HG03378 (cell line): ENCODE measurements around the gene KCNIP1.
"Not testable (repeated sequence)": the region's sequence is repeated elsewhere in the genome, so short reads cannot be mapped to it uniquely, and the experiment has no call there.

Source experiments
- ATAC-seq: cut with Tn5 transposase; IDR thresholded peaks from one replicate; pipeline ENCODE4 v1.9.1; 2021; ENCODE audit warnings: mild to moderate bottlenecking, moderate library complexity; ENCODE audit not compliant: unreplicated experiment

The KCNIP1 gene

GRCh38 chr5:170534941-170535340 is 31.1 kb downstream of the KCNIP1 start:
- ATAC-seq, result no peak

- no peak for ATAC-seq
Observed at GRCh38 chr5:170536525-170536924, 32.7 kb downstream of the KCNIP1 start.

GRCh38 chr5:170537451-170538095 is 33.8 kb downstream of the KCNIP1 start:
- ATAC-seq, result no peak

GRCh38 chr5:170538096-170538465 is 34.3 kb downstream of the KCNIP1 start:
- ATAC-seq, result no peak

- ATAC-seq, result no peak
Observed at GRCh38 chr5:170538696-170539586, 35.1 kb downstream of the KCNIP1 start.

GRCh38 chr5:170540271-170540670 is 36.5 kb downstream of the KCNIP1 start:
- ATAC-seq, result no peak

GRCh38 chr5:170541146-170541769 is 37.4 kb downstream of the KCNIP1 start:
- no peak for ATAC-seq

- ATAC-seq, result no peak
Observed at GRCh38 chr5:170542691-170543293, 39.0 kb downstream of the KCNIP1 start.

GRCh38 chr5:170545313-170545712 is 41.5 kb downstream of the KCNIP1 start:
- no peak for ATAC-seq

GRCh38 chr5:170545811-170546210 is 42.0 kb downstream of the KCNIP1 start:
- no peak for ATAC-seq

GRCh38 chr5:170546282-170546681 is 42.5 kb downstream of the KCNIP1 start:
- no peak for ATAC-seq

GRCh38 chr5:170550382-170550781 is 46.6 kb downstream of the KCNIP1 start:
- ATAC-seq, result not testable (repeated sequence)

GRCh38 chr5:170551076-170551475 is 47.3 kb downstream of the KCNIP1 start:
- no peak for ATAC-seq

GRCh38 chr5:170551622-170552021 is 47.8 kb downstream of the KCNIP1 start:
- ATAC-seq, result no peak

GRCh38 chr5:170552621-170553115 is 48.8 kb downstream of the KCNIP1 start:
- no peak for ATAC-seq

GRCh38 chr5:170553218-170553617 is 49.4 kb downstream of the KCNIP1 start:
- no peak for ATAC-seq

GRCh38 chr5:170554521-170555267 is 50.9 kb downstream of the KCNIP1 start:
- no peak for ATAC-seq

GRCh38 chr5:170557314-170557713 is 53.5 kb downstream of the KCNIP1 start:
- ATAC-seq, result no peak

- ATAC-seq, result no peak
Observed at GRCh38 chr5:170559296-170559695, 55.5 kb downstream of the KCNIP1 start.

GRCh38 chr5:170560938-170561337 is 57.1 kb downstream of the KCNIP1 start:
- no peak for ATAC-seq
